GM12892 (cell line): Measurements from ENCODE around the gene MVB12B.

Experiments used
- POLR2A ChIP-seq: IDR thresholded peaks from 2 replicates; pipeline ENCODE4 v1.6.1; 2011; ENCODE audit warnings: low read depth, low read length, control low read depth
- POLR2AphosphoS5 ChIP-seq: IDR thresholded peaks from 2 replicates; pipeline ENCODE4 v1.6.1; 2011; ENCODE audit warnings: low read depth, low read length, control low read depth
- TAF1 ChIP-seq: IDR thresholded peaks from 2 replicates; pipeline ENCODE4 v1.6.1; 2011; ENCODE audit warnings: low read depth, mild to moderate bottlenecking, control low read depth, low read length, borderline replicate concordance

GRCh38 chr9:126488310-126488709 is 161.7 kb downstream of the MVB12B start:
- TF ChIP-seq POLR2A (no peak), POLR2AphosphoS5 (no peak), TAF1 (no peak)
